ENCODE data around the gene PCMTD2.

- TF ChIP-seq EZH2 (IDR thresholded peaks at IDR 0.05) (no peak), POLR2AphosphoS5 (IDR thresholded peaks at IDR 0.05; ENCODE audit: borderline replicate concordance, low read depth, low read length) (no peak)
Measured at GRCh38 chr20:64283646-64284045, 28.1 kb downstream of the PCMTD2 start.

Data from SK-N-MC (cell line).